ENCODE results near the gene ZMPSTE24.

Gene ZMPSTE24

GRCh38 chr1:40265298-40265697, 7.3 kb downstream of the ZMPSTE24 start:
- no peak for DNase-seq

GRCh38 chr1:40265919-40266318, 7.9 kb downstream of the ZMPSTE24 start:
- DNase-seq: no peak

GRCh38 chr1:40266786-40267535, 8.9 kb downstream of the ZMPSTE24 start:
- DNase-seq: no peak

GRCh38 chr1:40267767-40268187, 9.7 kb downstream of the ZMPSTE24 start:
- no peak for DNase-seq

- no peak for DNase-seq
These were observed 10.2 kb downstream of the ZMPSTE24 start for GRCh38 chr1:40268211-40268610.

GRCh38 chr1:40270152-40270834, 12.3 kb downstream of the ZMPSTE24 start:
- DNase-seq: no peak

- DNase-seq: no peak
These were observed 14.7 kb downstream of the ZMPSTE24 start for GRCh38 chr1:40272653-40273213.

- no peak for DNase-seq
These were observed 15.6 kb downstream of the ZMPSTE24 start for GRCh38 chr1:40273547-40274166.

- no peak for DNase-seq
These were observed 16.3 kb downstream of the ZMPSTE24 start for GRCh38 chr1:40274331-40274730.

GRCh38 chr1:40276122-40276521, 18.1 kb downstream of the ZMPSTE24 start:
- no peak for DNase-seq

- no peak for DNase-seq
These were observed 23.8 kb downstream of the ZMPSTE24 start for GRCh38 chr1:40281853-40282252.

- no peak for DNase-seq
These were observed 33.3 kb downstream of the ZMPSTE24 start for GRCh38 chr1:40291293-40291692.

GRCh38 chr1:40299366-40300248, 41.6 kb downstream of the ZMPSTE24 start:
- DNase-seq: peak; percentile 4

- no peak for DNase-seq
These were observed 42.2 kb downstream of the ZMPSTE24 start for GRCh38 chr1:40300249-40300567.

GRCh38 chr1:40300651-40301050, 42.6 kb downstream of the ZMPSTE24 start:
- DNase-seq: no peak

- no peak for DNase-seq
These were observed 43.0 kb downstream of the ZMPSTE24 start for GRCh38 chr1:40301066-40301465.

GRCh38 chr1:40301541-40302299, 43.7 kb downstream of the ZMPSTE24 start:
- no peak for DNase-seq

- no peak for DNase-seq
These were observed 44.4 kb downstream of the ZMPSTE24 start for GRCh38 chr1:40302475-40302874.

GRCh38 chr1:40303051-40303771, 45.2 kb downstream of the ZMPSTE24 start:
- no peak for DNase-seq

GRCh38 chr1:40303790-40304189, 45.8 kb downstream of the ZMPSTE24 start:
- DNase-seq: no peak

GRCh38 chr1:40305451-40305850, 47.4 kb downstream of the ZMPSTE24 start:
- no peak for DNase-seq
